ENCODE results near the gene FAM221B. TPM values are rescaled to one million over a fixed set of nuclear protein-coding genes. Genes with fewer than 3 reads are reported as not detected.

The FAM221B gene
- total and polyA plus RNA-seq, 2 donors (not counting 1 experiment from before 2014, with no cell fraction given): not detected

GRCh38 chr9:35861161-35861897 lies 32.8 kb upstream of the FAM221B start:
- TF ChIP-seq CTCF (IDR thresholded peaks at IDR 0.05) (no peak), EZH2 (IDR thresholded peaks at IDR 0.05; ENCODE audit: borderline replicate concordance, insufficient read depth, low read depth, low read length, poor library complexity, severe bottlenecking) (no peak)
- Histone ChIP-seq H3K4me2 (replicated peaks; ENCODE audit: low read depth, low read length, poor library complexity, severe bottlenecking) (no peak overlapping the region), H4K20me1 (ENCODE audit: control insufficient read depth, insufficient read depth, low read length, poor library complexity, severe bottlenecking) (no peaks in the 10 kb centered on the region), H3K9me3 (ENCODE audit: control extremely low read depth in 1 of 3, control insufficient read depth in 2 of 3, insufficient read depth in 1 of 3, low read length in 2 of 3) (no peaks in the 10 kb centered on the region), H3K27me3 (replicated peaks in 1 of 4; ENCODE audit: control extremely low read depth in 1 of 4, control insufficient read depth in 3 of 4, insufficient read depth in 4 of 4, low read length in 3 of 4) (peaks cover 0 to 12% (median 3%) of the 10 kb centered on the region in 4 experiments), H3K36me3 (replicated peaks in 1 of 2; ENCODE audit: control extremely low read depth in 1 of 2, control insufficient read depth in 1 of 2, extremely low read depth in 1 of 2, insufficient read depth in 2 of 2, low read length in 1 of 2) (no peaks in the 10 kb centered on the region), H3K4me3 (ENCODE audit: control extremely low read depth in 1 of 5, extremely low read depth in 1 of 5, insufficient read depth in 1 of 5, low read depth in 2 of 5, low read length in 4 of 5) (no peak overlapping the region), H2AFZ (ENCODE audit: insufficient read depth, low read depth, low read length, poor library complexity, severe bottlenecking) (no peak overlapping the region), H3K9ac (ENCODE audit: low read length) (no peak overlapping the region), H3K4me1 (ENCODE audit: control insufficient read depth in 2 of 2, insufficient read depth in 2 of 2, low read length in 2 of 2) (no peaks in the 10 kb centered on the region), H3K27ac (ENCODE audit: low read length in 2 of 2) (no peak overlapping the region), H3K79me2 (ENCODE audit: control insufficient read depth, insufficient read depth, low read length) (no peaks in the 10 kb centered on the region)
- CTCF ChIA-PET: interaction anchor here (0.5 to 4.0 kb wide), 6 partner anchors 7 to 280 kb away, joined by 3 to 17 read pairs (median 4); no protein-coding TSS in a partner anchor
- Mint-ChIP-seq H3K4me3 (no peak overlapping the region), H3K4me1 (no peaks in the 10 kb centered on the region), H3K27me3 (peaks cover 22% of the 10 kb centered on the region), H3K9me3 (ENCODE audit: insufficient read depth) (no peaks in the 10 kb centered on the region), H3K27ac (no peak overlapping the region)
- POLR2A ChIA-PET: no interaction called here
- DNase-seq (no peak), ATAC-seq (ENCODE audit: low read depth) (no peak)
- intact Hi-C loops (cut with micrococcal nuclease): no loop called here
- 72% methylated on average over 11 of the region's 12 CpGs for WGBS (ENCODE audit: insufficient coverage)

GRCh38 chr9:35859990-35860339 lies 31.4 kb upstream of the FAM221B start:
- H3K4me3 ChIP-seq (ENCODE audit: control extremely low read depth in 1 of 5, extremely low read depth in 1 of 5, insufficient read depth in 1 of 5, low read depth in 2 of 5, low read length in 4 of 5): no peak overlapping the region
- TF ChIP-seq EZH2 (IDR thresholded peaks at IDR 0.05; ENCODE audit: borderline replicate concordance, insufficient read depth, low read depth, low read length, poor library complexity, severe bottlenecking) (no peak), CTCF (IDR thresholded peaks at IDR 0.05) (no peak)
- H3K9me3 Mint-ChIP-seq (ENCODE audit: insufficient read depth): no peaks in the 10 kb centered on the region
- H3K27me3 Mint-ChIP-seq: peaks cover 22% of the 10 kb centered on the region
- peaks cover 0 to 12% (median 3%) of the 10 kb centered on the region in 4 experiments for H3K27me3 ChIP-seq (replicated peaks in 1 of 4; ENCODE audit: control extremely low read depth in 1 of 4, control insufficient read depth in 3 of 4, insufficient read depth in 4 of 4, low read length in 3 of 4)
- no peaks in the 10 kb centered on the region for H3K36me3 ChIP-seq (replicated peaks in 1 of 2; ENCODE audit: control extremely low read depth in 1 of 2, control insufficient read depth in 1 of 2, extremely low read depth in 1 of 2, insufficient read depth in 2 of 2, low read length in 1 of 2)
- H3K4me2 ChIP-seq (replicated peaks; ENCODE audit: low read depth, low read length, poor library complexity, severe bottlenecking): no peak overlapping the region
- no peak overlapping the region for H3K27ac ChIP-seq (ENCODE audit: low read length in 2 of 2)
- H3K4me1 Mint-ChIP-seq: no peaks in the 10 kb centered on the region
- no peaks in the 10 kb centered on the region for H3K79me2 ChIP-seq (ENCODE audit: control insufficient read depth, insufficient read depth, low read length)
- no peaks in the 10 kb centered on the region for H4K20me1 ChIP-seq (ENCODE audit: control insufficient read depth, insufficient read depth, low read length, poor library complexity, severe bottlenecking)
- POLR2A ChIA-PET: no interaction called here
- DNase-seq (no peak), ATAC-seq (ENCODE audit: low read depth) (no peak)
- H3K27ac Mint-ChIP-seq: no peak overlapping the region
- H3K4me3 Mint-ChIP-seq: no peak overlapping the region
- H3K9me3 ChIP-seq (ENCODE audit: control extremely low read depth in 1 of 3, control insufficient read depth in 2 of 3, insufficient read depth in 1 of 3, low read length in 2 of 3): no peaks in the 10 kb centered on the region
- intact Hi-C loops (cut with micrococcal nuclease): no loop called here
- WGBS (ENCODE audit: insufficient coverage): 80% methylated on average over 1 of the region's 3 CpGs
- CTCF ChIA-PET: interaction anchor here (0.9 to 4.0 kb wide), 6 partner anchors 8 to 70 kb away, joined by 3 to 17 read pairs (median 5); no protein-coding TSS in a partner anchor
- H2AFZ ChIP-seq (ENCODE audit: insufficient read depth, low read depth, low read length, poor library complexity, severe bottlenecking): no peak overlapping the region
- no peak overlapping the region for H3K9ac ChIP-seq (ENCODE audit: low read length)
- H3K4me1 ChIP-seq (ENCODE audit: control insufficient read depth in 2 of 2, insufficient read depth in 2 of 2, low read length in 2 of 2): no peaks in the 10 kb centered on the region

Measured in B cell (primary cell).